Muscle of leg (tissue), 11 donors: Measurements from ENCODE around the gene ZNF292. TPM values are rescaled to one million over a fixed set of nuclear protein-coding genes. Genes with fewer than 3 reads are reported as not detected.
A peak's percentile ranks its signal among the peaks of the same experiment; 100 is the strongest.
"Not testable (repeated sequence)": the region's sequence is repeated elsewhere in the genome, so short reads cannot be mapped to it uniquely, and the experiment has no call there.

Source experiments
- DNase-seq: peaks from one replicate; pipeline ENCODE4 v3.0.0; 2013
- H3K27ac ChIP-seq: one replicate; pipeline ENCODE4 v1.5.1; 2013; ENCODE audit warnings: mild to moderate bottlenecking, low read length, control low read depth
- H3K27me3 ChIP-seq: one replicate; pipeline ENCODE4 v1.6.1; 2013; ENCODE audit warnings: low read length; ENCODE audit not compliant: control insufficient read depth, insufficient read depth
- H3K36me3 ChIP-seq: one replicate; pipeline ENCODE4 v1.6.1; 2013; ENCODE audit warnings: low read length; ENCODE audit not compliant: control insufficient read depth, insufficient read depth
- H3K4me1 ChIP-seq: one replicate; pipeline ENCODE4 v1.6.1; 2013; ENCODE audit warnings: low read length; ENCODE audit not compliant: control insufficient read depth, insufficient read depth
- H3K4me3 ChIP-seq: one replicate; pipeline ENCODE4 v1.5.1; 2013; ENCODE audit warnings: low read length, control low read depth
- H3K9me3 ChIP-seq: replicated peaks from 2 replicates; pipeline ENCODE4 v1.6.1; 2013; ENCODE audit warnings: low read depth, low read length; ENCODE audit not compliant: control insufficient read depth
- WGBS: methylation state at CpG from one replicate; pipeline ENCODE4 v1.1.5; 2013; ENCODE audit warnings: missing lambda C conversion rate; ENCODE audit not compliant: insufficient coverage; 5-methylcytosine and 5-hydroxymethylcytosine counted together
- polyA plus RNA-seq, 8 donors: library from polyadenylated mRNA; unstranded; fragments of 120-200 nt; gene quantifications; one replicate each; pipeline versions ENCODE4 v1.2.1 to v1.2.3, GENCODE V29; 2013; ENCODE audit warnings: inconsistent platforms in 1 of 8, low replicate concordance in 1 of 8; ENCODE audit not compliant: insufficient read length in 8 of 8, insufficient read depth in 1 of 8
- total RNA-seq: library from RNA; stranded (reverse); fragments of 120-200 nt; gene quantifications from one replicate; pipeline ENCODE4 v1.2.4, GENCODE V29; 2013

Gene ZNF292
- total and polyA plus RNA-seq, 9 donors = 14.0 to 32.9 (median 20.0) TPM

GRCh38 chr6:87181903-87182302 lies 26.5 kb downstream of the ZNF292 start:
- no CpG with 5 or more reads among the region's 6 CpGs for WGBS
- no peaks in the 10 kb centered on the region for H3K4me1 ChIP-seq
- no peak overlapping the region for H3K4me3 ChIP-seq
- peaks cover 12% of the 10 kb centered on the region for H3K36me3 ChIP-seq
- H3K27me3 ChIP-seq = no peaks in the 10 kb centered on the region
- H3K9me3 ChIP-seq = no peaks in the 10 kb centered on the region
- DNase-seq = no peak
- H3K27ac ChIP-seq = no peak overlapping the region

DNA sequence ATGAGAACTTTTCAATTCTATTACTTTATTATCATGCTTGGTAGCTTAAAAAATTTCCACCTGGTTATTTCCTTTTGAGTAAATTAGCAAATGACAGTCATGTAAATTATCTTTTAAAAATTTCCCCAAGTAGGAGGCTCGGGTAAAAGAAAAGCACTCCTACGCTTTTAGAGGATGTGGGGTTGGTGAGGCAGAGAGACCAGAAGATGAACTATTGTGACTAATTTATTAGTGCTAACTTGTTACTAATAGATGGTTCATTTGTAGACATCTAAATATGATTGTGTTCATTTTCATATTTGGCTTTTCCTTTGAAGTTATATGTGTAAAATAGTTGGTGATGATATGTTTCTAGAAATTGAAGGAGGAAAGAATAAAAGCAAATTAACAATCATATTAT lies 27.0 kb downstream of the ZNF292 start:
- H3K36me3 ChIP-seq = peaks cover 12% of the 10 kb centered on the region
- no peak for DNase-seq
- H3K9me3 ChIP-seq = no peaks in the 10 kb centered on the region
- no CpG with 5 or more reads among the region's 2 CpGs for WGBS
- H3K27ac ChIP-seq = no peak overlapping the region
- no peaks in the 10 kb centered on the region for H3K4me1 ChIP-seq
- no peak overlapping the region for H3K4me3 ChIP-seq
- H3K27me3 ChIP-seq = no peaks in the 10 kb centered on the region

DNA sequence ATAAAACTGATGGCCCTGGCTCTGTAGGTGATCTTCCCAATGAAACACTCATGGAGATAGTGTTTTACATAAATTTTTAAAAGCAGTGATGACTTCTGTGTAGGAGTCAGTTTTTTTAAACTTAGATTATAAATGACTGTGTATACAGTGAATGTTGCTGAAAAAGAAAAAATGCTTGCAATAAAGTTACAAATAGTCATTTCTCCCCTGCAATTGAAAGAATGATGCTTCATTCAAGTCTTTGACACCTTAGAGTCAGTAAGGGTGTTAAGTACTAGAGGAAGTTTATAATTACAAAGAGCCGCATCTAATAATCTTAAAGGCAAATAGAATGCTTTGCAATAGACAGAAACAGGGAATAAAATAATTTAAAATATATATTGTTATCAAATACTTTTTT lies 27.6 kb downstream of the ZNF292 start:
- peaks cover 12% of the 10 kb centered on the region for H3K36me3 ChIP-seq
- no peaks in the 10 kb centered on the region for H3K4me1 ChIP-seq
- no peak overlapping the region for H3K27ac ChIP-seq
- H3K4me3 ChIP-seq = no peak overlapping the region
- H3K9me3 ChIP-seq = no peaks in the 10 kb centered on the region
- no peak for DNase-seq
- no peaks in the 10 kb centered on the region for H3K27me3 ChIP-seq
- no CpG with 5 or more reads among the region's 1 CpG for WGBS

GRCh38 chr6:87183687-87184086 lies 28.3 kb downstream of the ZNF292 start:
- DNase-seq = no peak
- WGBS = no CpG with 5 or more reads among the region's 1 CpG
- H3K27ac ChIP-seq = no peak overlapping the region
- no peaks in the 10 kb centered on the region for H3K9me3 ChIP-seq
- peaks cover 12% of the 10 kb centered on the region for H3K36me3 ChIP-seq
- H3K4me3 ChIP-seq = no peak overlapping the region
- H3K4me1 ChIP-seq = no peaks in the 10 kb centered on the region
- no peaks in the 10 kb centered on the region for H3K27me3 ChIP-seq

- 94% methylated on average over 2 of the region's 2 CpGs for WGBS
- DNase-seq = no peak
These were observed 29.4 kb downstream of the ZNF292 start for GRCh38 chr6:87184762-87185250.

DNA sequence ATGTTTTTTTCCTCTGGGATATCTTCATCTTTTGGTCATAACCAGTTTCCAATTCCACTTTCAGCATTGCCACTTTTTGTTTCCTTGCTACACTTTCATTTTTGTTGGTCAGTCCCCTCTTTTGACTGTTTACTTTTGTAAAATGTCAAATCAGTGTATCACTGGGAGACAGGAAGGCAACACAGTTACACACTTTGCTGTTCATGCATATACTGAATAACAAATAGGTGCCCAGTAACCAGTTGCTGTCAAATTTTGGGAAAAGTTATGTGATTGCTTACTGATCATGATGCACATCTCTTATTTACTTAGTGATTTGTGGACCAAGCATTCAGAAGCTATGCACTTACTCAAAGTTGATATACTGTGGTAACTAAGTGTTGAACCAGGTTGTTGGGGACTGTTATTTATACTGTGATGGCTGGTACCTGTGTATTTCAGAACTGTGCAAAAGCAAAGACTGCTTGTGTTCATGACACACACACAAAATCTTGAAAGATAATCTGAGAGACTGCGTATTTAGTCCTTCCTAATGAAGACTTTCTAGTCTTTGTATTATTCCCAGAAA lies 41.0 kb downstream of the ZNF292 start:
- Histone ChIP-seq H3K4me1 (no peaks in the 10 kb centered on the region), H3K36me3 (no peaks in the 10 kb centered on the region), H3K4me3 (no peak overlapping the region), H3K27me3 (no peaks in the 10 kb centered on the region), H3K9me3 (no peaks in the 10 kb centered on the region), H3K27ac (no peak overlapping the region)
- no CpG with 5 or more reads among the region's 1 CpG for WGBS
- DNase-seq = no peak

More at GRCh38 chr6:87184762-87185250, 29.4 kb downstream of the ZNF292 start:
- no peaks in the 10 kb centered on the region for H3K4me1 ChIP-seq
- no peak overlapping the region for H3K27ac ChIP-seq
- H3K36me3 ChIP-seq = peaks cover 12% of the 10 kb centered on the region
- H3K27me3 ChIP-seq = no peaks in the 10 kb centered on the region
- H3K9me3 ChIP-seq = no peaks in the 10 kb centered on the region
- H3K4me3 ChIP-seq = no peak overlapping the region

GRCh38 chr6:87197547-87197946 lies 42.2 kb downstream of the ZNF292 start:
- DNase-seq = no peak
- Histone ChIP-seq H3K27me3 (no peaks in the 10 kb centered on the region), H3K27ac (no peak overlapping the region), H3K36me3 (no peaks in the 10 kb centered on the region), H3K4me3 (no peak overlapping the region), H3K9me3 (no peaks in the 10 kb centered on the region), H3K4me1 (no peaks in the 10 kb centered on the region)
- no CpG with 5 or more reads among the region's 3 CpGs for WGBS

DNA sequence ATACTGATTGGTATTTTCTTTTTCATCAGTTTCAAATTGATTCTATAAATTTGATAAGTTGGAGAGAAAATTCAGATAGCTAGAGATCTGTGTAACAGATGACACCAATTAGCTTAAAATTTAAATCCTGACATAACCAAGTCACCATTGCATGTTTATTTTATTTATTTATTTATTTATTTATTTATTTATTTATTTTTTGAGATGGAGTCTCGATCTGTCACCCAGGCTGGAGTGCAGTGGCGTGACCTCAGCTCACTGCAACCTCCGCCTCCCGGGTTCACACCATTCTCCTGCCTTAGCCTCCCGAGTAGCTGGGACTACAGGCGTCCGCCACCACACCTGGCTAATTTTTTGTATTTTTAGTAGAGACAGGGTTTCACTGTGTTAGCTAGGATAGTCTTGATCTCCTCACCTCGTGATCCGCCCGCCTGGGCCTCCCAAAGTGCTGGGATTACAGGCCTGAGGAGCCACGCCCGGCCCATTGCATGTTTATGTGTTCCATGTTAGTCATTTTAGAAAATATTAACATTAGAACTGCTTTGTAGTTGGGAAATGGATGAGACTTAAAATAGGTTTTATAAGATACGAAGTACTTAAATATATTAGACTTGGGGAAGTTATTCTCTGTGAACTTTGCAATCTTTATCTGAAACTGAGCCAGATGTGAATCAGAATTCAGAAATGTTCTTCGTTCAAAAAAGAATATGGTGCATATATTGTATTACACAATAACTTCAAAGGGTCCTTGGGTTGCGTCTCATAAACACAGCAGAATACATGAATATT lies 42.9 kb downstream of the ZNF292 start:
- WGBS = 100% methylated on average over 2 of the region's 15 CpGs
- H3K36me3 ChIP-seq, H3K27me3 ChIP-seq, H3K4me3 ChIP-seq, H3K4me1 ChIP-seq, H3K9me3 ChIP-seq, H3K27ac ChIP-seq, DNase-seq: not testable (repeated sequence)

DNA sequence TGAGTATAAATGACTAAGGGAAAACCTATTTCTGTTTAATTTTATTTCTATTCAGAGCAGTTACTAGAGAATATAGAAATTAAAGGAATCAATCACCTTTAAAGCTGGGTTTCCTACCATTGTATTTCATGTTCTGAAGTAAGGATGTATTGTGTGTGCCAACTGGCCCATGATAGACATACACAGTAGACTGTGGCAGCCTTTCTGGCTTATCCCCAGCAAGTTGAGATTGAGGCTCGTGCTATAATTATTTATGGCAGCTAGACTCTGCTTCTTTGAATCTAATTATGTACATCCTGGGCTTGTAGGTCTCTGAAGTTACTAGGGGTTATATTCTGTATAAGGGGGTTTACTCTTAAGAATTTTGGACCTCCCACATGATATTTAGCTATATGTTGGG lies 44.4 kb downstream of the ZNF292 start:
- WGBS = no CpG with 5 or more reads among the region's 1 CpG
- H3K4me1 ChIP-seq = no peaks in the 10 kb centered on the region
- H3K27ac ChIP-seq = no peak overlapping the region
- DNase-seq = peak; percentile 12
- H3K9me3 ChIP-seq = no peaks in the 10 kb centered on the region
- H3K36me3 ChIP-seq = peaks cover 4% of the 10 kb centered on the region
- no peaks in the 10 kb centered on the region for H3K27me3 ChIP-seq
- no peak overlapping the region for H3K4me3 ChIP-seq

GRCh38 chr6:87200469-87201175 lies 45.3 kb downstream of the ZNF292 start:
- Histone ChIP-seq H3K4me3 (no peak overlapping the region), H3K27ac (no peak overlapping the region), H3K27me3 (no peaks in the 10 kb centered on the region), H3K9me3 (no peaks in the 10 kb centered on the region), H3K36me3 (peaks cover 4% of the 10 kb centered on the region), H3K4me1 (no peaks in the 10 kb centered on the region)
- 92% methylated on average over 2 of the region's 4 CpGs for WGBS
- no peak for DNase-seq
